Measurements from ENCODE around the gene ZMYM4.
A peak's percentile ranks its signal among the peaks of the same experiment; 100 is the strongest.

The ZMYM4 gene

GRCh38 chr1:35449334-35450008 lies 181.0 kb downstream of the ZMYM4 start:
- no peaks in the 10 kb centered on the region for H4K20me1 ChIP-seq (ENCODE audit: control insufficient read depth, insufficient read depth, low read depth, low read length)
- no peaks in the 10 kb centered on the region for H3K27me3 ChIP-seq (ENCODE audit: control insufficient read depth, low read length)
- H3K4me3 ChIP-seq (ENCODE audit: low read length), result no peak overlapping the region
- peaks cover 44% of the 10 kb centered on the region for H3K36me3 ChIP-seq (ENCODE audit: control insufficient read depth, low read length)
- H3F3A ChIP-seq (ENCODE audit: control insufficient read depth, insufficient read depth), result no peaks in the 10 kb centered on the region
- no peak for TF ChIP-seq CTCF (IDR thresholded peaks at IDR 0.05; ENCODE audit: low read depth, low read length, poor library complexity, severe bottlenecking)
- no peak for TF ChIP-seq EZH2phosphoT487 (IDR thresholded peaks at IDR 0.05; ENCODE audit: borderline replicate concordance, low read length)
- H3K9me2 ChIP-seq (replicated peaks; ENCODE audit: control insufficient read depth, low read length), result no peaks in the 10 kb centered on the region
- H3K4me1 ChIP-seq (ENCODE audit: control insufficient read depth, low read length), result no peaks in the 10 kb centered on the region
- H3K9me3 ChIP-seq (ENCODE audit: control insufficient read depth, insufficient read depth, low read length), result no peaks in the 10 kb centered on the region
- H3K4me2 ChIP-seq (ENCODE audit: low read length), result no peak overlapping the region
- H3K27ac ChIP-seq (ENCODE audit: low read depth, low read length), result no peak overlapping the region
- H3K79me2 ChIP-seq (ENCODE audit: control insufficient read depth, low read length), result no peaks in the 10 kb centered on the region

- H3K4me1 ChIP-seq (ENCODE audit: control insufficient read depth, low read length), result no peaks in the 10 kb centered on the region
- H3F3A ChIP-seq (ENCODE audit: control insufficient read depth, insufficient read depth), result no peaks in the 10 kb centered on the region
- no peak overlapping the region for H3K27ac ChIP-seq (ENCODE audit: low read depth, low read length)
These were observed 182.6 kb downstream of the ZMYM4 start for GRCh38 chr1:35451125-35451528.

GRCh38 chr1:35452106-35452774 lies 183.7 kb downstream of the ZMYM4 start:
- Histone ChIP-seq H3K36me3 (ENCODE audit: control insufficient read depth, low read length) (peaks cover 44% of the 10 kb centered on the region), H4K20me1 (ENCODE audit: control insufficient read depth, insufficient read depth, low read depth, low read length) (no peaks in the 10 kb centered on the region), H3K4me3 (ENCODE audit: low read length) (no peak overlapping the region), H3K27ac (ENCODE audit: low read depth, low read length) (no peak overlapping the region), H3F3A (ENCODE audit: control insufficient read depth, insufficient read depth) (no peaks in the 10 kb centered on the region), H3K9me3 (ENCODE audit: control insufficient read depth, insufficient read depth, low read length) (no peaks in the 10 kb centered on the region), H3K79me2 (ENCODE audit: control insufficient read depth, low read length) (no peaks in the 10 kb centered on the region), H3K9me2 (replicated peaks; ENCODE audit: control insufficient read depth, low read length) (no peaks in the 10 kb centered on the region), H3K27me3 (ENCODE audit: control insufficient read depth, low read length) (no peaks in the 10 kb centered on the region), H3K4me1 (ENCODE audit: control insufficient read depth, low read length) (no peaks in the 10 kb centered on the region), H3K4me2 (ENCODE audit: low read length) (no peak overlapping the region)
- no peak for TF ChIP-seq CTCF (IDR thresholded peaks at IDR 0.05; ENCODE audit: low read depth, low read length, poor library complexity, severe bottlenecking)
- no peak for TF ChIP-seq EZH2phosphoT487 (IDR thresholded peaks at IDR 0.05; ENCODE audit: borderline replicate concordance, low read length)

More at GRCh38 chr1:35451125-35451528, 182.6 kb downstream of the ZMYM4 start:
- H3K4me3 ChIP-seq (ENCODE audit: low read length), result no peak overlapping the region
- H3K36me3 ChIP-seq (ENCODE audit: control insufficient read depth, low read length), result peaks cover 44% of the 10 kb centered on the region
- no peaks in the 10 kb centered on the region for H3K79me2 ChIP-seq (ENCODE audit: control insufficient read depth, low read length)
- no peak overlapping the region for H3K4me2 ChIP-seq (ENCODE audit: low read length)
- H4K20me1 ChIP-seq (ENCODE audit: control insufficient read depth, insufficient read depth, low read depth, low read length), result no peaks in the 10 kb centered on the region
- peak; percentile 90 for TF ChIP-seq CTCF (IDR thresholded peaks at IDR 0.05; ENCODE audit: low read depth, low read length, poor library complexity, severe bottlenecking)
- no peak for TF ChIP-seq EZH2phosphoT487 (IDR thresholded peaks at IDR 0.05; ENCODE audit: borderline replicate concordance, low read length)
- no peaks in the 10 kb centered on the region for H3K9me3 ChIP-seq (ENCODE audit: control insufficient read depth, insufficient read depth, low read length)
- no peaks in the 10 kb centered on the region for H3K27me3 ChIP-seq (ENCODE audit: control insufficient read depth, low read length)
- H3K9me2 ChIP-seq (replicated peaks; ENCODE audit: control insufficient read depth, low read length), result no peaks in the 10 kb centered on the region
